Skeletal muscle satellite cell (primary cell): ENCODE data around the gene KLK3. TPM values are rescaled to one million over a fixed set of nuclear protein-coding genes. Genes with fewer than 3 reads are reported as not detected.
"Not testable (repeated sequence)": the region's sequence is repeated elsewhere in the genome, so short reads cannot be mapped to it uniquely, and the experiment has no call there.

ENCODE experiments used
- H3K27me3 ChIP-seq: 2 replicates; pipeline ENCODE4 v1.7.0; 2013; ENCODE audit warnings: low read length; ENCODE audit not compliant: control insufficient read depth, insufficient read depth
- H3K36me3 ChIP-seq: 2 replicates; pipeline ENCODE4 v1.7.0; 2013; ENCODE audit warnings: mild to moderate bottlenecking, control low read depth, low read length; ENCODE audit not compliant: insufficient read depth
- H3K4me1 ChIP-seq: 2 replicates; pipeline ENCODE4 v1.7.0; 2013; ENCODE audit warnings: low read length; ENCODE audit not compliant: control insufficient read depth, insufficient read depth
- H3K4me2 ChIP-seq: 2 replicates; pipeline ENCODE4 v1.7.0; 2013; ENCODE audit warnings: mild to moderate bottlenecking, low read length
- H3K4me3 ChIP-seq: 2 replicates; pipeline ENCODE4 v1.7.0; 2013; ENCODE audit warnings: low read length
- H3K9ac ChIP-seq: 2 replicates; pipeline ENCODE4 v1.7.0; 2013; ENCODE audit warnings: mild to moderate bottlenecking, low read depth, low read length, moderate library complexity
- H3K9me3 ChIP-seq: replicated peaks from 2 replicates; pipeline ENCODE4 v1.7.0; 2013; ENCODE audit warnings: mild to moderate bottlenecking, control low read depth, low read length
- total RNA-seq: library from RNA; depleted of rRNA; stranded (reverse); fragments of >200 nt; gene quantifications from 2 replicates; pipeline ENCODE4 v1.2.3, GENCODE V29; 2012; rRNA removed

The KLK3 gene
- not detected in 2 replicates for total RNA-seq

- Histone ChIP-seq H3K4me2 (no peak within 1 kb of the TSS), H3K4me3 (no peak within 1 kb of the TSS), H3K9me3 (no peaks in the 10 kb centered on the region), H3K27me3 (no peaks in the 10 kb centered on the region), H3K36me3 (no peaks in the 10 kb centered on the region), H3K9ac (no peak within 1 kb of the TSS), H3K4me1 (no peaks in the 10 kb centered on the region)
Measured at GRCh38 chr19:50854636-50855410, at the start of gene KLK3. Gene KLK3 (plus strand): TSS chr19:50854915. CDS start chr19:50854956, 41 bp downstream.

GRCh38 chr19:50808856-50809255 lies 45.9 kb upstream of the KLK3 start:
- Histone ChIP-seq H3K4me3 (no peak overlapping the region), H3K4me1 (peaks cover 3% of the 10 kb centered on the region), H3K9ac (no peak overlapping the region), H3K27me3 (no peaks in the 10 kb centered on the region), H3K36me3 (no peaks in the 10 kb centered on the region), H3K4me2 (no peak overlapping the region), H3K9me3 (no peaks in the 10 kb centered on the region)

- not testable (repeated sequence) for H3K9ac ChIP-seq, H3K36me3 ChIP-seq, H3K4me2 ChIP-seq, H3K9me3 ChIP-seq, H3K27me3 ChIP-seq, H3K4me3 ChIP-seq, H3K4me1 ChIP-seq
Measured at GRCh38 chr19:50811622-50812238, 43.0 kb upstream of the KLK3 start.

GRCh38 chr19:50812474-50812873 lies 42.2 kb upstream of the KLK3 start:
- H3K36me3 ChIP-seq: no peaks in the 10 kb centered on the region
- H3K4me2 ChIP-seq: no peak overlapping the region
- H3K4me3 ChIP-seq: no peak overlapping the region

GRCh38 chr19:50814883-50815282 lies 39.8 kb upstream of the KLK3 start:
- Histone ChIP-seq H3K9ac (no peak overlapping the region), H3K36me3 (no peaks in the 10 kb centered on the region)

More at GRCh38 chr19:50812474-50812873, 42.2 kb upstream of the KLK3 start:
- H3K9me3 ChIP-seq: no peaks in the 10 kb centered on the region
- H3K27me3 ChIP-seq: peaks cover 7% of the 10 kb centered on the region
- H3K9ac ChIP-seq: no peak overlapping the region
- H3K4me1 ChIP-seq: no peaks in the 10 kb centered on the region

GRCh38 chr19:50815439-50815838 lies 39.3 kb upstream of the KLK3 start:
- no peak overlapping the region for H3K4me2 ChIP-seq
- no peaks in the 10 kb centered on the region for H3K9me3 ChIP-seq
- no peak overlapping the region for H3K4me3 ChIP-seq
- H3K9ac ChIP-seq: no peak overlapping the region
- H3K4me1 ChIP-seq: no peaks in the 10 kb centered on the region
- H3K36me3 ChIP-seq: no peaks in the 10 kb centered on the region
- peaks cover 29% of the 10 kb centered on the region for H3K27me3 ChIP-seq

More at GRCh38 chr19:50814883-50815282, 39.8 kb upstream of the KLK3 start:
- H3K27me3 ChIP-seq: peaks cover 25% of the 10 kb centered on the region
- no peaks in the 10 kb centered on the region for H3K9me3 ChIP-seq
- no peaks in the 10 kb centered on the region for H3K4me1 ChIP-seq
- no peak overlapping the region for H3K4me2 ChIP-seq
- no peak overlapping the region for H3K4me3 ChIP-seq

GRCh38 chr19:50817941-50818858 lies 36.5 kb upstream of the KLK3 start:
- H3K4me3 ChIP-seq: peak overlapping the region; percentile 55
- no peaks in the 10 kb centered on the region for H3K4me1 ChIP-seq
- H3K36me3 ChIP-seq: no peaks in the 10 kb centered on the region
- H3K9me3 ChIP-seq: no peaks in the 10 kb centered on the region
- H3K9ac ChIP-seq: no peak overlapping the region
- peak overlapping the region; percentile 75 for H3K4me2 ChIP-seq
- peaks cover 46% of the 10 kb centered on the region for H3K27me3 ChIP-seq

- Histone ChIP-seq H3K9ac (no peak overlapping the region), H3K4me3 (no peak overlapping the region), H3K4me2 (no peak overlapping the region), H3K4me1 (no peaks in the 10 kb centered on the region), H3K9me3 (no peaks in the 10 kb centered on the region), H3K36me3 (no peaks in the 10 kb centered on the region), H3K27me3 (peaks cover 46% of the 10 kb centered on the region)
Measured at GRCh38 chr19:50818859-50819472, 35.7 kb upstream of the KLK3 start.

GRCh38 chr19:50819636-50820035 lies 35.1 kb upstream of the KLK3 start:
- Histone ChIP-seq H3K27me3 (peaks cover 45% of the 10 kb centered on the region), H3K9me3 (no peaks in the 10 kb centered on the region), H3K4me1 (no peaks in the 10 kb centered on the region), H3K36me3 (no peaks in the 10 kb centered on the region), H3K4me3 (no peak overlapping the region), H3K4me2 (no peak overlapping the region), H3K9ac (no peak overlapping the region)

- Histone ChIP-seq H3K27me3 (peaks cover 40% of the 10 kb centered on the region), H3K9ac (no peak overlapping the region), H3K4me1 (no peaks in the 10 kb centered on the region), H3K9me3 (no peaks in the 10 kb centered on the region), H3K4me2 (no peak overlapping the region), H3K4me3 (no peak overlapping the region), H3K36me3 (no peaks in the 10 kb centered on the region)
Measured at GRCh38 chr19:50820086-50820485, 34.6 kb upstream of the KLK3 start.
